GM18502 (cell line): ENCODE data around the gene CCDC106.
A peak's percentile ranks its signal among the peaks of the same experiment; 100 is the strongest.

Experiments used
- ATAC-seq: cut with Tn5 transposase; IDR thresholded peaks from one replicate; pipeline ENCODE4 v1.9.1; 2021; ENCODE audit warnings: mild to moderate bottlenecking; ENCODE audit not compliant: unreplicated experiment, poor library complexity

The CCDC106 gene

DNA sequence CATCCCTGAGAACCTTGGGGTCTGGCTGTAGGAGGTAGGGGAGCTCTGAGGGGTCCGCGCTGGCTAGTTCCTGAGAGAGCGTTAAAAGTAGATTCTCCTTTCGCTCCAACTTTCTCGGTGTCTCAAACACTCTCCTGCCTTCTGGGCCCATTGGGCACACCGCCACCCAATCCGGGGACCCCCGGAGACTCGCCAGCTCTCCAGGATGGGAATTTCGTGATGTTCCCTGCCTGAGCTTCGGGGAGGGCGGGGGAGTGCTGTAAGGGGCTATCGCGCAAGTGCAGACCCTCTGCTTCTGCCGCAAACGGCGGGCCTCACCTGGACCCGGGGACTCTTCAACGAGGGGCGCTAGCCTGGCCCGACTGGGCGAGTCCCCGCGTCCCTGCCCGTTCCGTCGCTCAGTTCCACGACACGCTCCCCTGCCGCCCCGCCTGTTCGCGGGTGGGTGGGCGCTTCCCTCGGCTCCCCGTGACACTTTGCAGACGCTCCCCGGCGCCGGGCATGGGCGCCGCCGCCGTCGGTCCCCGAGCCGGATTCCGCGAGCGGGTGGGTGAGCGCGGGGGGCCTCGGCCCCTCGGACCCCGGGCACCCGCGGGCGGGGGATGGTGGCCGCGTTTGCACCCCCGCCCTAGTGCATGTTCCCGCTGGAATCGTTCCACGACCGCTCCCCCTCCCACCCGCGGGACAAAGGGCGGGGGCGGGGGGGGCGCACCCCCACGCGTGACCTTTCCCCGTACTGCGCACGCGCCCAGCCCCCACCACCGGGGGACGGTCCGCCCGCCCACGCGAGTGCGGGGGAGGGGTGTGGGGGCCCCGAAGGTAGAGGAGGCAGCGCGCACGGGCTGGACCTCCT lies at the start of gene CCDC106:
CCDC106 (plus strand) TSS at position 481 of the 853 bp plus-strand sequence. CDS start 835 bp downstream, outside the sequence.
- ATAC-seq: peak; percentile 34

DNA sequence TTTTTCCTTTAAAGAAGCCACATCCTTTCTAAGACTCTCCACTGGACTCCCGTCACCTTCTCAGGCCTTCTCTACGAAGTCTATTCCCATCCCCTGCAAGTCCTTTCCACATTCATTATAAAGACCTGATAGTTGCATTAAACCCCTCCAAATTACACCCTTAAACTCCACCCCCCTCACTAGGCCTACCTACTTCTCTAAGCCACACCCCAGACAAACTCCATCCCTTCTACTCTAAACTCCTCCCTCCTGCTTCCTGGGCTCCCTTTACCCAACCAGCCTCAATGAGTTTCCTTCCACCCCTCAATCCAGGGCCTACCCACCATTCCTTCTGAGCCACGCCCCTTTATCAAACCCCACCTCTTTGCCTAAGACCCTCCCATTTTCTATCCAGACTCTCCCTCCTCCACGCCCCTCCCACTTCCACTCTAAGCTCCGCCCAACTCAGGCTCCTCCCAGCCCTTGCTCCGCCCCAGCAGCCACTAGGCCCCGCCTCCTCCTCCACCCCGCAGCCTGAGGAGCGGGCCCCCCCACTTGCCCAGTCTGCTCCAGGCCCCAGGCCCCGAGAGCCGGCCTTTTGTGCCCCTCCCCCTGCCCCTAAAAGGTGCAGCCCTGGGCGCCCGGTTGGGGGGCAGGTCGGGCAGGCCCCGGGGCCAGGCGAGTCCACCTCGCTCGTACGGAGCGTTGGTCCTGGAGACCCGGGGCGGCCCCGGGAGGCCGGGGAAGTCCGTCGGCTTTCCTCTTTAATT lies 49.1 kb upstream of the CCDC106 start:
- peak; percentile 58 for ATAC-seq

DNA sequence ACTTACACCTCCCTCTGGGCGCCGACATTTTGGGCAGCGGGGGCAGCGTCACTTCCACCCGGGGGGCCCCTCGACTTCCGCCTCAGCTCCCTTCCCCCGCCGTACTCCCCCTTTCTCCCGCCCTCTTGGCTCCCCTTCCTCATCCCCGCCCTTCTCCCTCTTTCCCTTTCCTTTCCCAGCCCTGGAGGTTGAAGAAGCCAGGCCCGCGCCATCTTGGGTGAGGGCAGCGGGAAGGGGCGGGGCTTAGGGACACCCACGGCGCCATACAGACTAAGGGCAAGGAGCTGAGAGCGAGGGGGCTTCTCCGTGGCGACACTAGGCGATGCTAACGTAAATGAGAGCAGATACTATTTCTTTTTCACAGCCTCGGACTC lies 48.6 kb upstream of the CCDC106 start, which contains the start of gene FIZ1:
FIZ1 (minus strand) TSS at position 50 of the 374 bp plus-strand sequence. CDS start 1,652 bp downstream, outside the sequence.
- peak; percentile 55 for ATAC-seq

GRCh38 chr19:55599842-55600661 lies 48.0 kb upstream of the CCDC106 start, which contains the start of gene ZNF524:
ZNF524 (plus strand) TSS chr19:55600288; CDS start chr19:55602113, 1,825 bp downstream.
- ATAC-seq: peak; percentile 51

DNA sequence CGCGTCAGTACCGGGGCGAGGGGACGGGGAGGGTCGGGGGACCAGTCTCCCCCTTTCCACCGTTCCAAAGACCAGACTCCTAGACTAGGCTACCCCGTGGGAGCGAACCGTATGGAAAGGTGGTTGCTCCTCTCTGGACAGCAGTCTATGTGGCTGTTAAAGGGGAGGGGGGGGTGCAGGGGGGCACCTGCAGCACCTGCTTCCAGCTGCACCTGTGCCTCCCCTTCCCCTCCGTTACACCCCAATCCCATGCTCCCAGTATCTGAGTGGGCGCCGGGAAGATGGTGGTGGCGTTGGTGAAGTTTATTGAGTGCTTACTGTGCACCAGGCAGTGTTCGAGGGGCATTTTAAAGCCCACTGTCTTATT lies 47.4 kb upstream of the CCDC106 start:
- ATAC-seq: no peak

DNA sequence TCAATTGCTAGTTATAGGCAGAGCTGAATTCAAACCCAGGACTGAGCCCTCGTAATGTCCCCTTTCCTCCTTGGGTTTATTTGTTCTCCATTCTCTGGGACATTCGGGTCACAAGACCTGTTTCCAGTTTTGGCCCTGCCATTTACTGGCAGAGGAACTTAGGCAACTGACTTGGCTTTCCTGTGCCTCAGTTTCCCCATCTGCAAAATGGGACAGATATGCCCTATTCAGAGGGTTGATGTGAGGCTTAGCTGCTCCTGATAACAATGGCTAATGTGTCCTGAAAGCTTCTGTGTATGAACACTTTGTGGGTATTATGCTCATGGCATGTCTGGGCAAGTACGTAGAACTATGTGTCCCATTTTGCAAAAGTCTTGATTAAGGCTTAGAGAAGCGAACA lies 46.9 kb upstream of the CCDC106 start:
- no peak for ATAC-seq

DNA sequence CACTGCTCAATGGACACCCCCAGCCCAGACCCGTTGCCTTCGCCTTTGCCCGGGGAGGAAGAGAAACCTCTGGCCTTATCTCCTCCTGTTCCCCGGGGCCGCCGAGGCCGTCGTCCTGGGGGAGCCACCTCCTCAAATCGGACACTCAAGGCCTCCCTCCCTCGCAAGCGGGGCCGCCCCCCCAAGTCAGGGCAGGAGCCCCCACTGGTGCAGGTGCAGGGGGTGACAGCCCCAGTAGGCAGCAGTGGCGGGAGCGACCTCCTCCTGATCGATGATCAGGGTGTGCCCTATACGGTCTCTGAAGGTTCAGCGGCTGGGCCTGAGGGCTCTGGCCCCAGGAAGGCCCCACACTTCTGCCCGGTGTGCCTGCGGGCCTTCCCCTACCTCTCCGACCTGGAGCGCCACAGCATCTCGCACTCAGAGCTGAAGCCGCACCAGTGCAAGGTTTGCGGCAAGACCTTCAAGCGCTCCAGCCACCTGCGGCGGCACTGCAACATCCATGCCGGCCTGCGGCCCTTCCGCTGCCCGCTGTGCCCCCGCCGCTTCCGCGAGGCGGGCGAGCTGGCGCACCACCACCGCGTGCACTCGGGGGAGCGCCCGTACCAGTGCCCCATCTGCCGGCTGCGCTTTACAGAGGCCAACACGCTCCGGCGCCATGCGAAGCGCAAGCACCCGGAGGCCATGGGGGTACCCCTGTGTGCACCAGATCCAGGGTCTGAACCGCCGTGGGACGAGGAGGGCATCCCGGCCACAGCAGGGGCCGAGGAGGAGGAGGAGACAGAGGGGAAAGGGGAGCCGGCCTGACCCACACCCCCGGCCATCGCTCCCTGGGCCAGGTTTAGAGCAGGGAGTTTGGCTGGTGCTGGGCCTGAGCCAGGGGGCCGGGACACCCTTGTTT lies 45.7 kb upstream of the CCDC106 start:
- no peak for ATAC-seq

GRCh38 chr19:55603115-55603514 lies 44.9 kb upstream of the CCDC106 start:
- ATAC-seq: no peak

- ATAC-seq: no peak
Measured at GRCh38 chr19:55603581-55604292, 44.3 kb upstream of the CCDC106 start.

DNA sequence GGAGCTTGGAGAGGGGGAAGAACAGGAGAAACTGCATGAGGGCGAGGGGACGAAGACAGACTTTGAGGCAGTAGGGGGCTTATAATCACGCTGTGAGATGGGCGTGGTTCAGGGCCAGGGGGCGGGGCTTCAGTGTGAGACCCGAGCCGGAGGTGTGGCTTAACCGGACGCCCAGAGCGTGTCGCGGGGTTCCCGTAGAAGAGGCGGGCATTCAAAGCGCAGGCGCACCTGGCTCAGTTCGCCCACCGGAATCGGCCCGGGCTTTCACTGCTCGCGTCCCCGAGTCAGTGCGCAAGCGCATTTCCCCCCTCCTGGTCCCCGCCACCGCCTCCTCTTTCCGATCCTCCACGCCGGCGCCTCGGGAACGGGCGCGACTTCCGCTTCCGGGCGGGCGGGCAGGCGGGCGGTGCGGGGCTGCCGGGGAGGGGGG lies 42.8 kb upstream of the CCDC106 start:
- ATAC-seq: peak; percentile 69

- ATAC-seq: peak; percentile 30
Measured at GRCh38 chr19:55605637-55606470, 42.2 kb upstream of the CCDC106 start, which contains the start of gene ZNF865. ZNF865 (plus strand) TSS chr19:55605647; CDS start chr19:55613619, 7,972 bp downstream.

DNA sequence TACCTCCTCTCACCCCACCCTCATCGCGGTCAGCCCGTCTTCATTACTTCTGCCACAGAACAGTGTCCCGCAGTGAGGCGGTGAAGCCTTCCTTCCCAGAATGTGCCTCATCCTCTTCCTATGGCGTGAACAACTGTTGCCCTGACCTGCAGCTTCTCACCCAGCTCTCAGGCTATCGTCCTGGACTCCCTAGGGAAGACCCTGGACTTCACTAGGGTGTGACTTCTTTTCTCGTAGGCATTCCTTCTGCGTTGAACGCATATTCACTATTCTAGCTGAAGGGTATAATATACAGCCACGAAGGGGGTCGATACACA lies 41.6 kb upstream of the CCDC106 start:
- ATAC-seq: no peak

DNA sequence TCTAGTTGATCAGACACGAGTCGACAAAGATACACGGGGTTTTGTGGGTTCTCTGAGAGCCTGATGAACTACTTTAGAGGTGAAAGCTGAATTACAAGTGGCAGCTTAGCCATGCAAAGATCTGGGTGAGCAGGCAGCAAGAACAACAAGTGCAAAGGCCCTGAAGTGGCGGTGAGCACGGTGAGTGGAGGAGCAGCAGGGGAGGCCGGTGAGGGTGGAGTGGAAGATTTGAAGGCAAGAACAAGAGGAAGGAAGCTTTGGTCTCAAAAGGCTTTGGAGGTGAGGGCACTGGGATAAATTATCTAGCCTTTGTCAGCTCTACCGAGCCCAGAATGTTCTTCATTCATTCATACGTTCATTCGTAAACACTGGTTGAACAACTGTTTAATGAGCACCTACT lies 41.2 kb upstream of the CCDC106 start:
- ATAC-seq: no peak

- ATAC-seq: no peak
Measured at GRCh38 chr19:55609326-55609725, 38.7 kb upstream of the CCDC106 start.

DNA sequence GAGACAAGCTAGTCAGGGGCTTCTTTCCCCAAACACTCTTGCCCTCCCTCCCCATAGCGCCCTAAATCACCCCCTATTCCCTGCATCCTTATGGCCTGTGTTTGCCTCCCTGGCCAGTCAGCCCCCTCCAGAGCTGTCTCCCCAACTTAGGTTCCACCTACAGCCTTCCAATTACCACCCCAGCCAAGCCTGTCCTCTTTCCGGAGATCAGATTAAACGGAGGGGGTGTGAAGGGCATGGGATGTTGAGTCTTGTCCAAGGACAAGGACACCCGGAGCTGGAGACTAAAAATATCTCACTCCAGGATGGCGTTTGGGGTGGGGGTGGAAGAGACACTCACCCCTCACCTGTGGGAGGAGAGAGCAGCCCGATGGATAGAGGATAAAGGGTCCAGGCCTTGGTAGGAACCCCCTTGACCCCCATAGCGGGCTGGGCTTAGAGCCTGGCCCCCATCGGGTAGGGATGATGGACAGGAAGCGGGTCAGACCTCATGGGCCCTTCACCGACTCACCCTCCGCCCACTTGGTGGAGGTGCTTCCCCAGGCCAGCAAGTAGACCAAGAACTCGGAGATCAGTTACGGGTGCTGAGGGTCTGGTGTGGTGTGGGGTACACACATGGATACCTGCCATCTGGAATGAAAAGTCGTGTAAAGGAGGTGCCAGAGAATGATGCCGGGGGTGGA lies 36.6 kb upstream of the CCDC106 start:
- ATAC-seq: no peak

DNA sequence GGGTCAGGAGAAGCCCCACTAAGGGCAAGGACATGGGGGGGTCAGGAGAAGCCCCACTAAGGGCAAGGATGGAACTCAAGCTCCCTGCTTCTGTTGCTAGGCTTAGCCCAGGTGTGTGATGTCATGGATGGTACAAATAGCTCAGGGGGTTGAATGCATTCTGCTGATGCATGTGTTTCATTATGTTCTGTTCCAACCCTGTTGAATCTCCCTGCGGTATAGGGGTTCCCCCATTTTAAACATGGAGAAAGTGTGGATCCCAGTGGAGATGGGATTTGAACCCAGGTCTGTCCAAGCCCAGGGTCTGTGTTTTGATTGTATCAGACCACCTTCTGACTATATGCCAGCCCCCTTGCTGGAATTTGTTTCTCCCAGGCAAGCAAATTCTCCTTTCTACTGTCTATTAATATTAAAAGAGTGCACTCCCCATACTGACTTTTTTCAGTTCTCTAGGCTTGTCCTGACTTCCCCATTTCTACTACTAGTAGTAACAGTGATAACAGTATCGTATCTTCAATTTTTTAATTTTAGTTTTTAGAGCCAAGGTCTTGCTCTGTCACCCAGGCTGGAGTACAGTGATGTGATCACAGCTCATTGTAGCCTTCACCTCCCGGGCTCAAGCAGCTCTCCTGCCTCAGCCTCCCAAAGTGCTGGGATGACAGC lies 35.9 kb upstream of the CCDC106 start:
- no peak for ATAC-seq

GRCh38 chr19:55613396-55613795 lies 34.6 kb upstream of the CCDC106 start:
- no peak for ATAC-seq
